ENCODE results near the gene KSR1. TPM values are rescaled to one million over a fixed set of nuclear protein-coding genes. Genes with fewer than 3 reads are reported as not detected.

The KSR1 gene
- total and polyA plus RNA-seq, 10 of the 15 experiments (the other 5 are each of a cell fraction or from before 2014, with no cell fraction given), result 0.97 to 66.6 (median 22.9) TPM

GRCh38 chr17:27473748-27474609 is 17.7 kb downstream of the KSR1 start (continued):
- peak; percentile 76 for TF ChIP-seq MLLT1 (IDR thresholded peaks at IDR 0.05)
- peak; percentile 91 for TF ChIP-seq ATF7 (IDR thresholded peaks at IDR 0.05; ENCODE audit: low read depth)
- TF ChIP-seq EZH2 (IDR thresholded peaks at IDR 0.05; ENCODE audit: borderline replicate concordance, control insufficient read depth, low read depth, low read length), result no peak
- no peak for TF ChIP-seq CTCF (IDR thresholded peaks at IDR 0.05 in 2 of 3, conservative IDR thresholded peaks at IDR 0.05 in 1 of 3; ENCODE audit: control insufficient read depth in 2 of 3, extremely low read depth in 1 of 3, insufficient read depth in 1 of 3, low read depth in 3 of 3, low read length in 3 of 3)
- TF ChIP-seq ATF3 (IDR thresholded peaks at IDR 0.05; ENCODE audit: borderline replicate concordance, extremely low read depth, low read depth, low read length), result no peak
- peak; percentile 82 for TF ChIP-seq MTA2 (IDR thresholded peaks at IDR 0.05; ENCODE audit: low read depth)
- TF ChIP-seq IRF4 (IDR thresholded peaks at IDR 0.05; ENCODE audit: low read depth, low read length), result no peak
- TF ChIP-seq RAD51 (IDR thresholded peaks at IDR 0.05), result peak; percentile 45
- TF ChIP-seq NFIC (IDR thresholded peaks at IDR 0.05; ENCODE audit: low read depth, low read length), result peak; percentile 90
- TF ChIP-seq HSF1 (IDR thresholded peaks at IDR 0.05; ENCODE audit: low read depth, low read length), result no peak
- TF ChIP-seq TCF12 (IDR thresholded peaks at IDR 0.05; ENCODE audit: low read depth, low read length), result peak; percentile 51; the same call in 1 of the 2 replicates
- peak; percentile 60 for TF ChIP-seq SKIL (IDR thresholded peaks at IDR 0.05; ENCODE audit: low read depth, poor library complexity, severe bottlenecking)
- no peak for TF ChIP-seq CUX1 (IDR thresholded peaks at IDR 0.05; ENCODE audit: insufficient replicate concordance, low read depth, low read length)
- peak; percentile 68; the same call in 1 of the 2 replicates for TF ChIP-seq YY1 (IDR thresholded peaks at IDR 0.05; ENCODE audit: low read depth, low read length)
- TF ChIP-seq EED (IDR thresholded peaks at IDR 0.05; ENCODE audit: low read depth), result peak; percentile 98

Data from GM12878 (cell line).